Middle frontal gyrus (tissue), 1 donor: ENCODE results near the gene POLD4.
A peak's percentile ranks its signal among the peaks of the same experiment; 100 is the strongest.
"Not testable (repeated sequence)": the region's sequence is repeated elsewhere in the genome, so short reads cannot be mapped to it uniquely, and the experiment has no call there.

Source experiments
- DNase-seq: peaks from one replicate; pipeline ENCODE4 v3.0.0-alpha.2; 2015; ENCODE audit warnings: low spot score; ENCODE audit errors: extremely low spot score

Gene POLD4

DNA sequence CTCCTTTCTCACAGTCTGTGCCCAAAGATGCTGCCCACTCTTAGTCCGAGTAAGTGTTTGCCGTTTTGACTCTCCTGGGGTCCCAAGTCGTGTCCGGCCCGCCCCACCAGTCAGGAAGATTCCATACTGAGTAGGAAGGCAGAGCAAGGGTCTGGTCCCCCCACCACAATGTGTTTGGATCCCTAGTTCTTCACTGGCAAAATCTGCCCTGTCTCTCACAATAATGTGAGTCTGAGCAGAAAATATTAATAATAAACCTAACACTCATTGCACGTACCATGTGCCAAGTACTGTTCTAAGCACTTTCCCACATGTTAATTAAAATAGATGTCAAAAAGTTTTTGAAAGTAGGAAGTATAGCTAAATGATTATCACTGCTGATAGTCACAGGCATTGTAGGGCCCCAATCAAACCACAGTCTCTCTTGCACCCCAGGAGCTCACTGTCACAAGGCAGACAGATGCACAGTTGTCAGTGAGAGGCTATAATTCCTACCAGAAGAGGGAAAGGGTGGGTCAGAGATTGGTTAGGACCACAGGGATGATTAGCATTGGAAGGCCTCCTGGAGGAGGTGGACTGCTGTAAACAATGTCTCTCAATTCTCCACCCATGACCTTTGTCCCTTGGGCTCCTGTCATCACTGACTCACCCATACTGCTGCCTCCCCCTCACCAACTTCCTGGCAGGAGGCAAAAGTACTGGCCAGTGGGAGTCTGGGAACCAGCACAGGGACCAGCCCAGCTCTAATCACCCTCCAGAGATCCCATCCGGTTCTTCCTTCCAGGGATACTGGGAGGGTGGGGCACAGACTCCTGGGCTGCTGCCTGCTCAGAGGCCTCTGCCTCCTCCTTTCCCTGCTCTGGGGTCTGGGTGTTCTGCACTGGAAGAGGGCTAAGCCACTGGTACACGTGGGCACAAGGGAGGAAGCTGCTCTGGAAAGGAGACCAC lies 1.0 kb upstream of the POLD4 start:
- DNase-seq: no peak

DNA sequence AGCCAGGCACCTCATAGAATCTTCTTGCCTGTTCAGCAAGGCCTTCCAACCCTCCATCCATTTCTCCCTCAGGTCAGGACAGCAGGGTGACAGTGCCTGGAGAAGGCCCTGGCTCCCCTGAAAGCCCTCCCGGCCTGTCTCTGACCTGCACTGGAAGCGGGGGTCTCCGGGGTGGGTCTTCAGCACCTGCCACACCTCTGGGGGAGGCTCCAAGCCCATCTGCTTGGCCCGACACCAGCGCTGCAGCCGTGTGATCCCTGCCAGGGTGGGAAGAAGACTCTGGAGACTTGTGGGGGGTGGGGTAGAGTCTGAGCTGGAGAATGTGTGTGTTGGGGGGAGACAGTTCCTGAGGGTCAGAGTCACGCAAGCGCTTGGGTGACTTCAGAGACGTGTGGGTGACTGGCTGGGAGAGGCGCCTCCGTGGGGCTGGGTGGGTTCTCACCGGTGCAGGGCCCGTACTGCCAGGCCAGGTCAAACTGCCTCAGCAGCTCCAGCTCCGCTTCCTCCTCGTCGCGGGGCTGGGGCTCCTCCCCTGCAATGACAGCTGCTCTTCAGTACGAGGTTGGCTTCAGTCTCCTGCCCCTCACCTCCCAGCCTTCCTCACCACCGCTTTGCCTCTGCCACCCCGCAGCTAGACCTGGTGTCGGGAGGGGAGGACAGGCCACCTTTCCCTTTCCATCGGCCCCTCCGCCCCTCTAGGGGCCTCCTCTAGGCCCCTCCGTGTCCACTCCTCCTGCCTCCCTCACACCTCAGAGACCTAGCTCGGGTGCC lies 615 bp downstream of the POLD4 start:
- DNase-seq: no peak

DNA sequence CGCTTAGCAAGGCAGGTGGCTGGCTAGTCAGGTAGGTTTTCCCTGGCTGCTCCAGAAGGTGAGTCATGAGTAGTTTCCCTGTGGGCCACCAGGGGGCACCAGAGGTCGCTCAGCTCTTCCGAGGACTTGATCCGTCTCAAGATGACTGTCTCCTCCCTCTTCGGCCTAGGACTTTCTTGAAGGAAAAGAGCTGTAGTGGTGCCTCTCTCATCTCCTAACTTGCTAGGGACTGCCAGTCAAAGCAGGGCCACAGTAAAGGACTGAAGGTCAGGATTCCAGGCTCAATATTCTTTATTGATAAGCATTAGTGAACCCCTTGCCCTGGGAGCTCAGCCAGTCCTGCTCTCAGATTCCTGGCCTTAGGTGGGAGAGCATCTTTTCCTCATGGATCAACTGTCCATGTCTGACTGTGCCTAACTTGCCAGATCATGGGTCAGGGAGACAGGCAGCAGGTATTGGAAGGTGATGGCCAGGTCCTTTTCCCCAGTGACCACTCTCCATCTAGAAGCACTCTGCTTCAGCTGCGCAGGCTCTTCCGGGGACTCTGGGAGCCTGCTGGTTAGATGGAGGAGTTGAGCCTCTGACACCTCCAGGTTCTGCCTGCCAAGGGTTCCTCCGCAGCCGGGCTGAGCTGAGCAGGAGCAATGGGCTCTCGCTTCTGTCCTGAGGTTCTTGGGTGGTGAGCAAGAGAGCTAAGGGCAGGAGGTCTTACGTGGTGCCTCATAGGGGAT lies 1.9 kb downstream of the POLD4 start:
- DNase-seq: no peak

DNA sequence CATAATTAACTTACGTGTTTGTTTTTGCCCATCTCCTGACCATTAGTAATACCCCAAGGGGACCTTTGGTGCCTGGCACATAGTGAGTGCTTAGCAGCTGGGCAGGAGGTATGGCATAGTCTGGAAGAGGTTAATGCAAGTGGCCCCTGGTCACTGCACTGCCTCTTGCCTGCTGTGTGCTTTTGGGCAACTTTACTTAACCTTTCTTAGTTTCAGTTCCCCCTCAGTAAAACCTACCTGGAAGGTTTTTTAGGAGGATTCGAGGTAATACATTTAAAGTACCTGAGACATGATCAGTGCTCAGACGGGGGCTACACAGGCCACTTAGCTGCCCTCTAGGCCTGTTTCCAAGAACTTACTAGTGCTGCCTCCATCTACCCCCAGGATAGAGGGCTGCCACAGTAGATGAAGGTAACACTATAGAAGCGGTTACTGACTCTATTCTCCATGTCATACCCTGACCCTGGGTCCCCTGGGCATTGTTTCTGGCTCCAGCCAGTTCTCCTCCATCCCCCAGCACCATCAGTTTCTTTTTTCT lies 3.3 kb downstream of the POLD4 start:
- DNase-seq: no peak

DNA sequence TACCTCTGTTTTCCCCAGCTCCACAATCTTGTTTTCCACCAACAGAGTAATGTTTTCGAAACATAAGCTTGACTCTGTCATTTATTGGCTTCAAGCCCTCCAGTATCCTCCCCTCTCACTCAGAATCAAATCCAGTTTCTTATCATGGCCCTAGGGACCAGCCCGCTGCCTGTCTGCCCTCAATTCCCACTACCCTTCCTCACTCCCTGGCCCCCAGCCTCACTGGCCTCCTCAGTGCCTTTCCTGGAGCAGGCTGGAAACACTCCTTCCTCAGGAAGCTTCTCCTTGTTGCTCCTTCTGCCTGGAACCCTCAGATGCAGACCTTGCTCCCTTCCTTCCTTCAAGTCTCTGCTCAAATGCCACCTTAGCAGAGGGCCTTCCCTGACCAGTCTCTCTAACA lies 3.9 kb downstream of the POLD4 start:
- no peak for DNase-seq

DNA sequence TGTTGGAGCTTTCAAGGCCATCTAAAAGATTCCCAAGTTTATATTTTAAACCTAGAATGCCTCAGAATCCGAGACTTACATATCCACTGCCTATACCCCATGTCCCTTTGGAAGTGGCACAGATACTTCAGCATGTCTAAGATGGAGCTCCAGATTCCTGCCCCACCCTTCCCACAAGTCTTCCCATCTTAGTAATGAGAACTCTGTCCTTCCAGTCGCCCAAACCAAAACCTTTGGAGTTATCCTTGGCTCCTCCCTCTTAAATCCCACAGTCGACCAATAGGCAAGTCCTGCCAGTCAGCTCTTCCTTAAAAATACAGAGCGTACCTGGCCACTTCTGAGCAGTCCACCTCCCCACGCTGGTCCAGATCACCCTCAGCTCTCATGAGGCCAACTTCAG lies 4.3 kb downstream of the POLD4 start:
- DNase-seq: no peak

DNA sequence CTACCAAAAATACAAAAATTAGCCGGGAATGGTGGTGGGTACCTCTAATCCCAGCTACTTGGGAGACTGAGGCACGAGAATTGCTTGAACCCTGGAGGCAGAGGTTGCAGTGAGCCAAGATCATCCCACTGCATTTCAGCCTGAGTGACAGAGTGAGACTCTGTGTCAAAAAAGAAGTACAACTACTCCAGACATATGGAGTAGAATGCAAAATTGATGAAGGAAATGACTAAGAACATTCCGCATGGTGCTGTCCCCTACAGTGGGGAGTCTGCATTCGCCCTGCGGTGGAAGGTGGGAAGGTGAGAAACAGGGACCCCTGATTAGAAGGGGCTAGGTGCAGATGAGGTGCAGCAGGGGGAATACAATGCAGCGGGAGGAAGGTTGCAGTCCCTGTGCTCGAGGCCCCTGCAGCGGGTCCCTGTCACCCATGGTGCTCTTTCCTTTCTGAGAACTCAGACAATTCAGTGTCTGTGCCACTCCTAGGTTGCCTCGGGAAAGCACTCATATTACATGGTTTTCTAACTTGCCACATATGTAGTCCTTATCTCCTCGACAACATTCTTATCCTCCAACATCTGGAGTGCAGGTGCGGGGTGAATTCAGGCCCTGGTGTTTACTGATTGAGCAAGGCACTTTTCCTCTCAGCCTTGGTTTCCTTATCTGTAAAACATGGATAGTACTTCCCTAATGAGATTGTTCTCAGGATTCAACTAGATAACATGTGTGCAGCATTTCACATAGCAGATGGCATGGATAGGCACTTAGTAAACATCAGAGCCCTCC lies 5.2 kb downstream of the POLD4 start:
- DNase-seq: no peak

DNA sequence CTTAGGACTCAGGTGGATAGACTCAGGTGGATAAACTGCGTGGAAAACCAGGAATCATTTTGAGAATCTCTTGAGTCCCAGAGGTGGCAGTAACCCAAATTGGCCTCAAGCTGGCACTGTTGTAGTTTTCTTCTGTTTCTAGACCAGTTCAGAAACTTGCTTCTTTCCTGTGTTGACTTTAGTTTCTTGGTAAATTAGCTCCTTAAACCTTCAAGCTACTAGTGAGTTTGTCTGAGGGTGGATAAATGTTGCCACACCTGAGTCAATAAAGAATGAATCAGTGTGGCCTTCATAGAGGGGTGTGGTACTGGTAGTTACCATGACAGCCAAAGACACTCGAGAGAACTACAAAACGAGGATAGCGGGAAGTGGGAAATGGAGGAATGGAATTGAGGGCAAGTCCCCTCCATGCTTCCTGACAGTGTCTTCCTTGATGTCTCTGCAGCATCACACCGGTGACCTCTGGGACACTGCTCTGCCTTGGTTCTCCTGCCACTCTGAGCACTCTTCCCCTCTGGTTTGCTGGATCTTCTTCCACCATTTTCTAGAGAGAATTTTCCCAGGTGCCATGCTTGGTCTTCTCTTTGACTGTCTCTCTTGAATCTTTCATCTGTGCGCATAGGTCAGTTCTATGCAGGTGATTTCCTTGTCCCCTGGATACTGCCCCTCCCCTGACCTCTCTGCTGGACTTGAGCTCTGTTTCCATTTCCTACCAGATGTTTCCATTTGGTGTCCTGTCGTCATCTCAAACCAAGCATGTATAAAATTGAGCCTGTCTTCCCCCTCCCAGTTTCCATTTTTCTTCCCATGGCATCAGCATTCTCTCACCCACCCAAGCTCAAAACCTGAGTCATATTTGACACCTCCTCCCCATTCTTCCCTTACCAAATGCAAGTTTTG lies 7.2 kb downstream of the POLD4 start:
- DNase-seq: peak; percentile 36

DNA sequence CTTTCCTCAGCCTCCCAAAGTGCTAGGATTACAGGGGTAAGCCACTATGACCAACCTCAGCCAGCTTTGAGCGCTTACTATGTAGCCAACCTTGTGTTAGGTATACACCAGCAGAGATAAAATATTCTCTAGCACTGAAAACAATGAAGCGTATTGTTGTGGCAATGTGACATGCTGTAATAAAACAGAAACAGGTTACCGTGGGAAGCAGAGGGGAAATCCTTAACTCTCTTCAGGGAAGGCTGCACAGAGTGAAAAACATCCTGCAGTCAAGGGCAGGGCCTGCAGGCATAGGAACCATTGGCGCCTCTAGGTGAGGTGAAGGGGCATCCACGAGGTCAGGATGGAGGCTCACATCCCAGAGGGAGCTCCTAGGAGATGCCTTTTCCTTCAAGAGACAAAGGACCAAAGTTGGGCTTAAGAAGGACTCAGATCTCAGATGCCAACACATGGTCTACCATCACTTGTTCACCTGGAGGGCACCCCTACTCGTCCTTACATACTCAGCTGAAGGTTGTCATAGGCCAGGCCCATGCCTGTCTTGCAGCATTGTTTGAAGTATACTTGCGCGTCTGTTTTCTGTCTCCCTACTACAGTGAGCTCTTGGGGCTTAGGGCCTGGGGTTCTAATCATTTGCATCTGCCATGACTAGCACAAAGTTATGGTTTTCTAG lies 8.0 kb downstream of the POLD4 start:
- DNase-seq: no peak

DNA sequence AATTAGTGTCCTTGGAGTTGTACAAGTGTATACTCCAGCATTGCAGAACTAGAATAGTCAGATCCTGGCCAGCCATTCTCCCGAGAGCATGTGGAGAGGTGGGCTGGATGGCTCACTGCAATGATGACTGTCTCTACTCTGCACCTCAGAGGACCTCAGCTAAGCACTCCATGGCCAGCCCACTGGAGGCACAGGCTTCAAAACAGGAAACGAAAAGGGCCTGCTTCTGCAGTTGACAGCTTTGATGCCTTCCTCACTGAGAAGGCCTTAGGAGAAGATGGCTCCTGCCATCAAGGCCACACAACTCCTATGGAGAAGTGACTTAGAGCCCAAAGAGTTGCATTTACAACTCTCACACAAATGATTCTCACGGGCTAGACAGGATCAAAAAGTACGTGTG lies 9.1 kb downstream of the POLD4 start:
- DNase-seq: no peak

DNA sequence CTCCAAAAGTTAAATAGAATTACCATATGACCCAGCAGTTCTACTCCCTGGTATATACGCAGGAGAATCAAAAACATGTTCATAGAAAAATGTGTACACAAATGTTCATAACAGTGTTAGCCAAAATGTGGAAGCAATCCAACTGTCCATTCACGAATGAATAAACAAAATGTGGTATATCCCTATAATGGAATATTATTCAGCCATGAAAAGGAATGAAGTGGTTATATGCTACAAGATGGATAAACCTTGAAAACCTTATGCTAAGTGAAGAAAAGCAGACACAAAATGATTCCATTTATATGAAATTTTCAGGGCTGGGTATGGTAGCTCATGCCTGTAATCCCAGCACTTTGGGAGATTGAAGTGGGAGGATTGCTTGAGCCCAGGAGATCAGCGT lies 16.1 kb downstream of the POLD4 start:
- no peak for DNase-seq

DNA sequence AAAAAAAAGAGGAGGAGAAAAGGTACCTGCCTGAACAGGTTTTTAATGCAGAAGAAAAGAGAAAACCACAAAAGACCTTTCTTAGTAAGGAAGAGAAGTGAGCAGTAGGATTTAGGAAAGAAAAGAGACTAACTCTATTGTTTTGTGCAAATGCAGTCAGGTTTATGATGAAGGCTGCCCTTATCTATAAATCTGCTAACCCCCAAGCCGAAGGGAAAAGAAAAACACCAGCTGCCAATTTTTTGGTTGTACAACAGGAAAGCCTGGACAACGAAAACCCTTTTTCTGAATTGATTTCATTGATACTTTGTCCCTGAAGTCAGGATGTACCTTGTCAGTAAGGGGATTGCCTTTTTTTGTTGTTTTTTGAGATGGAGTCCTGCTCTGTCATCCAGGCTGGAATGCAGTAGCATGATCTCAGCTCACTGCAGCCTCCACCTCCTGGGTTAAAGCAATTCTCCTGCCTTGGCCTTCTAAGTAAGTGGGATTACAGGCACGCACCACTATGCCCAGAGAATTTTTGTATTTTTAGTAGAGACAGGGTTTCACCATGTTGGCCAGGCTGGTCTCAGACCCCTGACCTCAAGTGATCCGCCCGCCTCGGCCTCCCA lies 21.2 kb downstream of the POLD4 start:
- no peak for DNase-seq

DNA sequence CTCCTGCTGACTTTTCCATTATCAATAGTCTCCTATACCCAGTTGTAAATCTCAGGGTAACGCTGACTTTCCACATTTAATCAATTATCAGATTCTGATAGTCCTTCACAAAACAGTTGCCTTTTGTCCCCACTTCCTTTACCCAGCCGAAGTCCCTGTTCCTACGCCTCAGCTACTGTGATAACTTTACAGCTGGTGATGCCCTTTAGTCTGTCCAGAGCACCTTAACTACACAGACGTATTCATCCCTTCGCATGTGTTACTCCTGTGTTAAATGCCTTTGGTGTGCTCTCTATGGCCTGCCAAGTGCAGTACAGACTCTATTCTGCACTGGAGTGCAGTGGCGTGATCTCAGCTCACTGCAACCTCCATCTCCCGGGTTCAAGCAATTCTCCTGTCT lies 29.8 kb downstream of the POLD4 start:
- no peak for DNase-seq

DNA sequence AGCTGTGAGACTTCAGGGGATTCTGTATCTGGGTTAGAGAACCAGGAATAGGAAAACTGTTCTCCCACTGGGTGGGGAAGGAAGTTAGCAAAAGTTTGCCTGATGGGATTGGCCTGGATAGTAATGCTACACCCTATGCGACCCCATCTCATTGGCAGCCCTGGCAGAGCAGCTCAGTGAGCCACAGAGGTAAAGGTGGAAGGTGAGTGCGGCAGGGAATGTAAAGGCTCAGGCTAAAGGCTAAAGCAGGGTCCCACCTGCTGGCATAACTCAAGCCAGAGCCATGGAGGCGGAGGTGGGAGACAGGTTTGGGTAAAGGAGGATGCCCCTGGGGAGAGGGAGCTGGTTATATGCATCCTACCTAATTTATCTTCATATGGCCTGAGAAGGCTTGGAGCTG lies 31.3 kb downstream of the POLD4 start:
- no peak for DNase-seq

DNA sequence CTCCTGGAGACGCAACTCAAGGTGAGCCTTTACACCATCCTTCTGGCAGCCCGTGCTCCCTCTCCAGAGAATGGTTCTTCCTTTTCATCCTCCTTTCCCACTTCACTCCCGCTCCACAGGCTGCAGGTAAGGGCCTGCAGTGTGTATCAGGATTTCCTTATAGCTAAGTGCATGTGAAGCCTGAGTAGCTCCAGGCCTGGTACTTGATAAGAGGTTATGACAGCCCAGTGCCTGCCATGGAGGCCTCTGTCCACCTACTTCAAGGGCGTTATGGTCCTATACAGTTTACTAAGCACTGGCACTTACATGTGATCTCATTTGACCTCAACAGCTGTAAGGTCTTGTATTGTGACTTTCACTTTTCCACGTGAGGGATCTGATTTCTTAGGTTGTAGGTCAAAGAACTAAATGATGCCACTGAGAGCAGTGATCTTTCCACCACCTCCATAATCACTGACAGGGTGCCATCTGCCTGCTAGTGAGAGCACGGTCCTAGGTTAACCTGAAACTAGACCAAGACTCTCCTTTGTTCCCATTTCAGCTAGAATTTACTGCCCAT lies 32.0 kb downstream of the POLD4 start:
- no peak for DNase-seq

DNA sequence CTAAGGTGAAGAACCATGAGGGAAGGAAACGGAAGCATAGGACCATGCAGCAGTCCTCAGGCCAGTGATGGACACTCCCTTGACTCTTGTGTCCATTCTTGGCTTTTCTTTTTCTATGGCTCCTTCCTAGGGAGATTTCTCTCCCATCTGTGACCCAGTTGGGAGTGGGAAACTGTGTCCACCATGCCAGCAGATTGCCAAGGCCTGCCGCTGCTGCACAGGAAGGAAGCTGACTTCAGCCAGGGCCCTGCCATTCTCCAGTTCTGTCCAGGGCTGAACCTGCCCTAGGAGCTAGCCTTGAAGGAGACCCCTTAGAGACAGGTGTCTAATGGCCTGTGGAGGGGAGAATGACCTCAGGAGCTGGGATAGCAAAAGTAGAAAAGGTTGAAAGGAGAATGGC lies 32.7 kb downstream of the POLD4 start:
- no peak for DNase-seq

DNA sequence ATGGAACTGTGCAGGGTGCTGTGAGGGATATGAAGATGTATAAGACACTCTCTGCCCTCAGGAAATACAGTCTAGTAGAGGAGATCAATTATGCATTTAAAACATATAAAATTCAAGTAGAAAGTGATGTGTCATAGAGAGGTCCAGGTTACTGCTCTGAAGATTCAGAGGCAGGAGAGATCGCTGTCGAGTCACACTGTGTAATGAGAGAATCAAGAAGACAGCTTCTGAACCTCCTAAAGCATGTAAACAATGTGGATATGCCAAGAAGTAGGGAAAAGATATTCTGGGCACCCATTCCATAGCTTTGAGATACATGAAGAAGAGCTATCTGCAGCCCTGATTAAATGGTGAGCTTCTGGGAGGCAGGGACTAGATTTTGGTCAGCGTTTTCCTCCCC lies 33.3 kb downstream of the POLD4 start:
- DNase-seq: no peak

DNA sequence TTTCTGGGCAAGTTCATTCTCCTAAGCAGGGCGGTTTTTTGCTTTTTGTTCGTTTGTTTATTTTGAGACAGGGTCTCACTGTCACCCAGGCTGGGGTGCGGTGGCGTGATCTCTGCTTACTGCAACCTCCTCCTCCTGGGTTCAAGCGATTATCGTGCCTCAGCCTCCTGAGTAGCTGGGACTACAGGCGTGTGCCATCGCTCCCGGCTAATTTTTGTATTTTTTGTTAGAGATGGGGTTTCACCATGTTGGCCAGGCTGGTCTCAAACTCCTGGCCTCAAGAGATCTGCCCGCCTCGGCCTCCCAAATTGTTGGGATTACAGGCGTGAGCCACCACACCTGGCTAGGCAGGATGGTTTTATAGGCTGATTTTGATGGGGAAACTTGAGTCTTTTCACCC lies 34.5 kb downstream of the POLD4 start:
- not testable (repeated sequence) for DNase-seq
